ENCODE results near the gene SP3.
A peak's percentile ranks its signal among the peaks of the same experiment; 100 is the strongest.

SP3 gene
- total RNA-seq: 42.2 to 166 (median 94.1) reads per million in 18 experiments

DNA sequence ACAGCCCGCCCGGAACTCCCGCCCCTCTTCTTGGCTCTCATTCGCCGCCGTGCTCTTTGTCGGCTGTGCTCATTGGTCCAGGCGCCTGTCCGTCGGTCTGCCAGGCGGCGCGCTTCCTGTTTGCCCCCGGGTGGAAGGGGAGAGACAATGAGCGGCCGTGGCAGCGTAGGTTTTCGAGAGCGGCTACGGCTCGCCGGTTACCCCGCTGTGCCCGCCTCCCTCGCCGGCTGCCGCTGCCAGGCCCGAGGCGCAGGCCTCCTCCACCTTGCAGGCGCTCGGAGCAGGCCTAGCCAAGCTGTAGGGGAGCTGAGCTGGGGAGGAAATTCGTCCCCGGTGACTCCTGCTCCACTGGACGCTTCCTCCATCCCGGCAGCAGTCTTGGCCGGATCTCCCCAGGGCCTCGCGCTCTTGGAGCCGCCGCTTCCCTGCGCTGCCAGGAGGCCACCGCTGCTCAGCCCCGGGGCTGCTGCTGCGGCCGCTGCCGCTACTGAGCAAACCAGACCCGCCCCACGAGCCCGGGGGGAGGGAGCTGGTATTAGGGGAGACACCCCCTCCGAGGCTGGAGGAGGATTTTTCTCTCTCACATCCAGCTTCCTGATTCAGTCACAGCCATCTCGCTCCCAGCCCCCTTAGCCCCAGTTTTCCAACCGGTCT is at the start of gene SP3:
SP3 (minus strand) TSS at position 2 of the 654 bp plus-strand sequence. CDS start 202 bp downstream, outside the sequence.
- peak; percentile 97 to 98 for DNase-seq

DNA sequence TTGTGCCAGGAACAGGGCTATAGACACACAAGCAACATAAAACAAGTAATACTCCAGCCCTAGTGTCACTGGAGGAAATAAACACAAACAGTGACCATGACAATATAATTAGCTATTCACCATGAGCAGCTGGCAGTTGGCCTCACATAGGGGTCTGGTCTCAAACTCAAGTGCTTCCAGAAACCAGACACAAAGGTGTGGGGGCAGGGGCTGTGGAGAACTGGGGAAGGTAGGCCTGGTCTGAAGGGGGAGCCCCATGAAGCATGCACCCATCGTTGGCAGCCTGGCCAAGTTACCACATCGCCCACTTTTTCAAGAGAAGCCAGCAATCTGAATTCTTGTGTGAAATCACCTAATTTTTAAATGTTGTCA is 49.5 kb upstream of the SP3 start:
- DNase-seq: no peak

DNA sequence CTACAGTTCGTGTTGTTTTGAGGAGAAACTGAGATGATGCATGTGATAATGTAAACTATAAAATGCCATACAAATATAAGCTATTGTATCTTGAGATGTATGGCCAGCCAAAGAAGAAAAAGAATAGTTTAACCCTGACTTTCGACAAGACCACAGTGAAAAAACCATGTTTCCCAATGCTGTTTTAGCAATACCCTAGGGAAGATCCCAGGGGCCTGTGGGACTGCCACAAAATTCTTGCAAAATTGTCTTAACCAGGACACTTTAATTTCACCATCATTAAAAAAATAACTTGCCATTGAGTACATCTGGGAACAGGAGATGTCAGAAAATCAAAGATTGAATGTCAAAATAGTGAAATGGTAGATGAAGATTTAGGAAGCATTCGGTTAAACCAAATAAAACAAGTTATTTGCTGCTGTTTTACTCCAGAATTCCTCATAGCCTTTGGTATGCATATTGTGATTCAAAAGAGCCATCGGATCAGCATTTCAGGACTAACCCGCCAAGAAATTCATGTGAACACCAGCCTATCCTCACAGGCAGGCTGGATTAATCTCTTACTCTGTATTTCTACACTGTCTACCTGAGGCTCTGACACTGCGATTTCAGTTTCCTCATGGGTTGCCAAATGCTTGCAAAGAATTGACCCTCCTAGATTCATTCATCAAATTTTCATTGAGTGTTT is 49.0 kb upstream of the SP3 start:
- no peak for DNase-seq

DNA sequence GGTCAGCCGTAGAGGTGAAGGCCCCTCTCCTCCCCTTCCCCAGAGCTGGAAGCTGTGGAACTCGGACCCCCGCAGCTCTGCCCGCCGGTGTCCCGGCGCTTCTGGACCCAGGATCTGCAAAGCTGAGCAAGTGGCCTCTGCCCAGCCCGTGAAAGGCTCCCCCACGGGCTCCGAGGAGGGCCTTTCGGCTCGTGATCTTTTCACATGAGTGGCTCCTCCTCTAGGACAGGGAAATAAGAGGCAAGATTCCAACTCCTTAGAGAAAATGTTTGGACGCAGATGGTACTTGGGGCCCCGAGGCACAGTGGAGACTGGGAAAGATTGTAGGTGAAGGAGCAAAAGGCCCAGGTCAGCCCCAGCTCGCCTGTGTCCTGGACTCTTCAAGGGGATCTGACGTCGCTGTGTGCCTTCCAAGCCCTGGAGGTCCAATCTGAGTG is 48.2 kb upstream of the SP3 start:
- no peak for DNase-seq

DNA sequence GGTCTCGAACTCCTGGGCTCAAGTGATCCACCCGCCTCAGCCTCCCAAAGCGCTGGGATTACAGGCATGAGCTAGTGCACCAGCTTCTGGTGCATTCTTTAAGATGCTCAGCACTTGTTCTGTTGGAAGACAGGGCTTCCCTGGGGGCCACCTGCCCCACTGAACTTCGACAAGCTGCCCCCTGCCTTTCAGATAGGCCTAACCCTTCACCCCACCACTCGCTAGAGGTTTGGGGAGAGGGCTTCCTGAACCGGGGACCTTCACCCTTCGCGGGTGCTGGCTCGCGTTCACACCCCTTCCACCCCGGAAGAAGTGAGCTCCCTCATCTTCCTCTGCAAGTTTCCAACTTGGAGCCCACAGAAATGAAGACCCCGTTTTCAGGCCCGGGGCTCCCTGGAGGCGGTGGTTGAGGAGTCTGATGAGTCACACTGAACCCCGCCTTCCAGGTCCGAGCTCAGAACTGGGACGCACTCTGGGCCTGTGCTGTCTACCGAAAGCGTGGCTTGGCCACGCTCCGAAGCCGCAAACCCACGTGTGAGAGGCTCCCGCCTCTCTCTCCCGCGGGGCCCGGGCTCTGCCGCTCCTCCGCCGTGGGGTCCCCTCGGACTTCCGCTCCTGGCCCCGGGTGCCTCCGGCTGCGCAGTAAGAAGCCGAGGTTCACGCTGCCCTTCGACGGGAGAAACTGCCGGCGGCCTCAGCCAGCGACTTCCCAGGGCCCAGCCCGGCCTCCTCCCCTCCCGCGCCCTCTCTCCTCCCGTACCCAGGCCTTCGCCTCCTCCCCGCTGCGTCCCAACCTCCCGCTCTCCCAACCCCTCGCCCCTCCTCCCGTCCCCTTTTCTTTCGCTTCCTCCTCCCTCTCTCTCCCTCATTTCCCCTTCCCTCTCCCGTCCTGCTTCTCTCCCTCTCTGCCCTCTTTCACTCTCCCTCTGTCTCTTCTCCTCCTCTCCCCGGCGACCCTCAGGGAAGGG is 47.5 kb upstream of the SP3 start:
- peak; percentile 31 to 46 for DNase-seq

DNA sequence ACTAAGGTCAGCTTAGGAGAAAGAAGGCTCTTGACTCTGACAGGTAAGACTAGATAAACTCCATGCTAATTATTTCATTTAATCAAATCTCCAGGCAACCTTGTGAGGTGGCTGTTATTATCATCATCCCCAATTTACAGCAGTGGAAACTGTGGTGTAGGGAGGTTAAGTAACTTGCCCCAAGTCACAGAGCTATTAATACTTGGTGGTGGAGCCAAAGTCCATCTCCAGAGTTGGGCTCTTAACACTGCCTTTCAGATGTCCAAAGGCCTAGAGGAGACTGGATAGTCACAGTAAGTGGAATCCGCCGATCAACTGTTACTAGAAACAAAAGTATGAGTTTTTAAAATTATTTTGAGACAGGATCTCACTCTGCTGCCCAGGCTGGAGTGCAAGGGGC is 46.6 kb upstream of the SP3 start:
- no peak for DNase-seq

DNA sequence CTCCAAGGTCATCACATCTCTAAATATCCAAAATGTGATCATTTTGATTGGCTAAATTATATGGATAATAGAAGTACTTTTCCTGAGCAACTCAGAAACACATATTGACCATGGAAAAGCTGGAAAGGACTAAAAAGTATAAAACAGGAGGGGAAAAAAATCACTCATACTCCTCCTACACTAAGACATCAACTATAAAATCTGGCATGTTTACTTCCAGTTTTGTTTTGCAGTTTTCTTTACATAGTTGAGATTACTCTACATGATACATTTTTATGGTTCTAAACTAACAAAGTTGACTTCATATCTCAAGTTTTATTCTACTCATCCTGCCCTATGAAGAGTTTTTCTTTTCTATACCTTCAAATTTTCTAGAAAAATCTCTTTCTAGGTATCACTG is 46.0 kb upstream of the SP3 start:
- no peak for DNase-seq

DNA sequence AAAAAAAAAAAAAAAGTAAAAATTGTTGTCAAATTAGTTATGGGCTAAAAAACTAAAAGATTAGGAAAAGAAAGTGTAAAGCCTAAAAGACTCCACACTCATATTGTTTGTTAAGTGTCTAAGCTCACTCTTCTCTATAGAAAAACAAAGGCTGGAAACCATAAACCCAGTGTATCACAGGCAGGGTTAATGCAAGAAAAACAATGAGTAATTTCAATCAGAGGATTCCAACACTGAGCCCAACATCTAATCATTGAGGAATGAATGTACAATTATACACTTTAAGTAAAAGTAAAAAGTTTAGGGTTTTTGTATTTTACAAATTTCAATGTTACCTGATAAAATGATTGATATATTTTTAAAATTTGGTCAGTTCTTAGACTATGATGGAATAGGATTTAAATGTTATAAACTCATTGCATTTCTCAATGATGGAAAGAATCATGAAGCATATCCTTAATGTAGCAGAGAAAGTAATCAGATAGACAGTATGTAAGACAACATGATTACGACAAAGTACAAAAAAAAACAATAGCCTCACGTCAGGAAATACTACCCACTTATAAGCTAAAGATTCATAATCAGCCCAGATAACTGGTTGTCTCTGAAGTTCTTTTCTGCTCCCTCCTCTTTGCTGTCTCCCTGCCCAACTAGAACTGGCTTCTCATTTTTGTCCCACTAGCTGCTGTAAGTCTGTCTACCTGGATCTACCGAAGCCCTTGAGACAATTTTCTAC is 44.5 kb upstream of the SP3 start:
- no peak for DNase-seq

DNA sequence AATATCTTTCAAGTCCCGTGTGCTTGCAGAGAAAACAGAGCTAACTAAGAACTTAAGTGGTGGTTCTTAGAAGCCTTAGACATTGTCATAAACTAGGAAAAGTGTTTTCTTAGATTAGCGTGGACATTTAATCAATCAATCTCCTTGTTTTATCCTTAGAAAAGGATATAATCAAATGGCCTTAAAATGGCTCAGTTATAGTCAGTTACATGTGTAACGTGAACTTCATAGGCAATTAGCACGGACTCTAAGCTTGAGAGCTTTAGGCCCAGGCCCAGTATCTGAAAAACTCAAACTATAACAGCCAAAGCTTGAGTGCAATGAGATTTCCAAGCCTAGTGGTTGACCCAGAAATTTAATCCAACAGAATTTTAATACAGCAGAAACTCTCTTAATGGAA is 43.5 kb upstream of the SP3 start:
- no peak for DNase-seq

DNA sequence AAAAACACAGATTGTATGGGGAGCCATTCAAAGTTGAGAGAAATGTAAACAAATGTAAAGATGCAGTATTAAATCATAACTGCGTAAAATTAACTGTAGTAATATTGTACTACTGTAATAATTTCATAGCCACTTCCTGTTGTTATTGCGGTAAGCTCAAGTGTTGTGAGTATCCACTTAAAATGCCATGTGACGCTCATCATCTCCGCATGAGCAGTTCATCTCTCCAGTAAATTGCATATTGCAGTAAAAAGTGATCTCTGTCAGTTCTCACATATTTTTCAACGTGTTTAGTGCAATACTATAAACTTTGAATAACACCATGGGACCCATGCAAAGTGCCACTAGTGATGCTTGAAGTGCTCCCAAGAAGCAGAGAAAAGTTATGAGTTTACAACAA is 41.8 kb upstream of the SP3 start:
- DNase-seq: peak; percentile 67 to 71

DNA sequence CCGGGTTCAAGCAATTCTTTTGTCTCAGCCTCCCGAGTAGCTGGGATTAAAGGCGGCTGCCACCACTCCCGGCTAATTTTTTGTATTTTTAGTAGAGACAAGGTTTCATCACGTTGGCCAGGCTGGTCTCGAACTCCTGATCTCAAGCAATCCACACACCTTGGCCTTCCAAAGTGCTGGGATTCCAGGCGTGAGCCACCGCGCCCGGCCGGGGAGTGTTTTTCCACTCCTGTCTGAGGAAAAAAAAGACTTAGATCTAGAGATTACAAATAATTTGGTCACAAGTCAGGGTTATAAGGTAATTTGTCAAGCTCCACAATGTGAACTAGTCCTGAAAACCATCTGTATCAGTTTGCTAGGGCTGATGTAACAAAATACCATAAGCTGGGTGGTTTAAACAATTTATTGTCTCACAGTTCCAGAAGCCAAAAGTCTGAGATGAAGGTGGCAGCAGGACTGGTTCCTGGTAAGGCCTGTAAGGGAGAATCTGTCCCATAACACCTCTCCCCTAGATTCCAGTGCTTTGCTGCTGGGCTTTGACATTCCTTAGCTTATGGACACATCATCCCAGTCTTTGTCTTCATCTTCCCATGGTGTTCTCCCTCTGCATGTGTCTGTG is 40.7 kb upstream of the SP3 start:
- no peak for DNase-seq

DNA sequence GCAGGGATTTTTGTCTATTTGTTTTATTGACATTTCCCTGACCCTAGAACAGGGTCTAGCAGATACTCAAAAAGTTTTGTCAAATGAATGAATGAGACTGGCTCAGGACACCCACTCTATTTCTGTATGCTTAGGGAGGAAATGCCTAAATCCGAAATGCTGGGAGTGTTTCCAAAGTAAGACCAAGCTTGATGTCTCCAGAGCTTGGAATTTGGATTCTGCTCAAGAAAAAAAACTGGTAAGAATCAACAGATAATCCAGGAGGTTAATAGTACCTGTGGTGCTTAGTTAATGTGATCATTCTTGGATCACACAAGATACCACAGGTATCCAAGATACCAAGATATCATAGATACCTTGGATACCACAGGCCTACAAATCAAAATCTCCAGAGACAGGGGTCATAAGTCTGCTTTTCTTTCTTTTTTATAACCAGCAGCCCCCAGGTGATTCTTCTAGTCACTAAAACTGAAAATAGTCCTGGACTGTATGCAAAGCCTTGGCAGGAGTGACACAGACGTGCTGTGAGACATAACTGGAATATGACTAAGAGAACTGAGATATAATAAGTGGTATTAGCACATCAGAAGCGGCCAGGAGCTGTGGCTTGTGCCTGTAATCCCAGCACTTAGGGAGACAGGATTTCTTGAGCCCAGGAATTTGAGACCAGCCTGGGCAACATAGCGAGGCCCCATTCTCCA is 39.9 kb upstream of the SP3 start:
- no peak for DNase-seq

DNA sequence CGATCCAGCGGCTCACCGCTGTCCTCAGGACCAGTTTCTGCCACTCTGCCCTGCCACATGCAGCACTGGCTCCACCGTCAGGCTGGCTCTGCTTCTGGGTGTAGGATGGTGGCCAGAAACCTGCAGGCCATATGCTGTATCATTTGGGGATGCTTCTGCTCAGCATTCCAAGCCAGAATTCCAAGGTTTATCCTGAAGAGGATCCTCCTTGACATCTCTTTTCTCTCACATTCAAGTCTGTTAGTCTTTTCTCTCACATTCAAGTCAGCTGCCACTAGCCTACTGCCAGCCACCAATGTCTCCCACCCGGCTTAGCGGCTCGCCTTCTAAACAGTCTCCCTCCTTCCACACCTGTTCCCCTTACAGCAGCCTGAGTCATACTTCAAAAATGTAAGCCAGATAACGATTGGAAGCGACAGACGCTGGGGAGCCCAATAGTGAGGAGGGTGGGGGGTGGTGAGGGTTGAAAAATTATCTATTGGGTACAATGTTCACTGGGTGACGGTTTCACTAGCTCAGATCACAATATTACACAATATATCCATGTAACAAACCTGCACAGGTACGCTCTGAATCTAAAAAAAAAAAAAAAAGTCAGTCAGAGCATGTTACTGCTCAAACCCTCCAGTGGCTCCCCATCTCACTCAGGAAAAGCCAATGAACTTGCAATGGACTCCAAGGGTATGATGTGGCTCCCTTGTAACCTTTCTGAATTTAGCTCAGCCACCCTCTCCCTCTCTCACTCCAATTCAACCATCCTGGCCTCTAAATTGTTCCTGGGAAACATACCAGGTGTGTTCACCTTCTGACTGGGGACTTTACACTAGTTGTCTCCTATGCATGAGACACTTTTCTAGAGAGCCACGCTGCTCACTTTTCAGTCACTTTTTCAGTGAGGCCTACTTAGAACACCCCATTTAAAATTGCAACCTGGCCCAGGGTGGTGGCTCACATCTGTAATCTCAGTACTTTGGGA is 38.8 kb upstream of the SP3 start:
- no peak for DNase-seq

DNA sequence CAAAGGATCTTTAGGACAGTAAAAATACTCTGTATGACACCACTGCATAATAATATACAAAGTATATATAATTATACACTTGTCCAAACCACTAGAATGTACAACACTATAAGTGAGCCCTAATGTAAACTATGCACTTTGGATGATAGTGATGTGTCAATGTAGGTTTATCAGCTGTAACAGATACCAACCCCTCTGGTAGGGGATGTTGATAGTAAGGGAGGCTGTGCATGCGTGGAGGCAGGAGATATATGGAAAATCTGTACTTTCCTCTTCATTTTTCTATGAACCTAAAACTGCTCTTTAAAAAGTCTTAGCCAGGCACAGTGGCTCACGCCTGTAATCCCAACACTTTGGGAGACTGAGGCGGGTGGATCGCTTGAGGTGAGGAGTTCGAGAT is 37.5 kb upstream of the SP3 start:
- DNase-seq: no peak

DNA sequence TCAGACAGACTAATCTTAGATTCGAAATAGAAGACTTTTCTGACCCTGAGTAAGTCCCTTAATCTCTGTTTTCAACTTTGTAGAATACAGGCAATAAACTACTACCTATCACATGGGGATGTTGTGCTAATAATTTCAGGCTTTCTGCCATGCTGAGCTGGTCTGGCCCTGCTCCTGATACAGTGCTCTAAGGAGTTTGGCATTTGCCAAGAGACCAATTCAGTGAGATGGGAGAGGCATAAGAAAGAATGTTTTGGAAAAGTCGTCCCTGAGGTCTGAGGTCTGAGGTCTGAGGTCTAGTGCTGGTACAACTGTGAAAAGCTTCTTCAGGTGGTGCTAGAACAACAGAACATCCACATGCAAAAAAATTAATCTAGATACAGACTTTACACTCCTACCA is 35.9 kb upstream of the SP3 start:
- no peak for DNase-seq

DNA sequence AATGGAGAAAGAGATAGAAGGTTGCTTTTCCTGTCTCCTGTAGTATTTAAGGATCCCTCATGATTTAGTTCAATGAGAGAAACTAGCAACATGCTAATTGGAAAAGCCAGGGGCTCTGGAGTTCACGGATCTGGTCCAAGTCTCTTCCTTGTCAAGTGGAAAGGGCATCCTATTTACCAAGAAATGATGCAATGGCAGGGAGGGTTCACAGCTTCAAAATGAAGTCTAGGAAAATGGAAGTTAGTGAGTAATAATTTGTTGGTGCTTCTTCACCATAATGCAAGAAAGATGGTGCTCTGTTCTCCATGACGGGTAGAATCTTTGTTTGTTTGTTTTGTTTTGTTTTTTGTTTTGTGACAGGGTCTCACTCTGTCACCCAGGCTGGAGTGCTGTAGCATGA is 34.6 kb upstream of the SP3 start:
- no peak for DNase-seq

DNA sequence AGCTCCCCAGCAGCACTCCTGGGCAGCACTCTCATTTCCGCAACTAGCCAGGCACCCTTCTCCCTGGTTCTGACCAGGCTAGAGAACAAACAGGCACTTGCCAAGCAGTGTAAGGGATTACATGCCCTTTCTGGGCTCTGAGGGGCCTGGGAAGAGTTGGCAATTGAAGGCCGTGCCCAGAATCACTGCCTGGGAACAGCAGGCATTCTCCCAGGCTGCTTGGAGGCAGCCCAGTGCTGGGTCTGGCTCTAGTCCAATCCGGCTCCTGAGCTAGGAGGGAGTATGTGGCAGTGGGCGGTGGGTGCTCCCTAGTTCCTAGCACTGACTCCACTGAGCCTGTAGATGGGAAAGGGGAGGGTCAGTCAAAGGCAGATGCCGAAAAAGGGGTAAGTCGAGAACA is 34.1 kb upstream of the SP3 start:
- DNase-seq: no peak

DNA sequence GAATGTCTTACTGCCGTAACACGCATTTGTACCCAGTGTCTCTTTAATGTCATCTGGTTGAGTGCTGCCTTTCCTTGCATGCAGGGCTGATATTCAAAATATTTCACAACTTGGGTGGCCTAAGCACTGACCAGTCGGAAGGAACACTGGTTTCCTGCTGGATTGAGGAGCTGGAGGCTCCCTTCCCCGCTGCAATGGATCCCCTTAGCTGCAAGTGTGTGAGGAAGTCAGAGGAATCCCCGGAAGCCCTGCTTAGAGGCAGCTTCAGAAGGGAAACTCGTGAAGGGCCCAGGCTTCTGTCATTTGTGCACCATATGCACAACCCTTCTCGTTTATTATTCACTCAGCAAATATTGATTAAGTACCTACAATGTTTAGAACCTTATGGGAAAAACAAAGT is 33.2 kb upstream of the SP3 start:
- DNase-seq: peak; percentile 44 to 59

DNA sequence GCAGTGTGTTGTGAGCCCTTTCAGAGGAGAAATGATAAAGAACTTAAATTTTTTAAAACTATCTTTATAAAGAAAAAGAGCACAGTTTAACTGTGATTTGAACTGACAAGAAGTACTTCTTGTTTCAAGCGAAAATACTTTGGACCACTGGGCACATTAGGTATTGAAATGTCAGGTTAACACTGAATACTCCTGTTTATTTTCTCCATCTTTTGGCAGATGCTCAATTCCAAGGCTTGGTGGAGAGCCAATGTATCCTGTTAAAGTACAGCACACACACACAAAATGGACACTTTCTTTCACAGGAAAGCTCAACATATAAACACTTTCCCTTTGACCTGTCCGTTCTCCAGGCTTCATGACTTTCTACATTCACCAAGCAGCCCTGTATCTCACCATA is 32.6 kb upstream of the SP3 start:
- peak in 1 of 2 donors; percentile 11 for DNase-seq

DNA sequence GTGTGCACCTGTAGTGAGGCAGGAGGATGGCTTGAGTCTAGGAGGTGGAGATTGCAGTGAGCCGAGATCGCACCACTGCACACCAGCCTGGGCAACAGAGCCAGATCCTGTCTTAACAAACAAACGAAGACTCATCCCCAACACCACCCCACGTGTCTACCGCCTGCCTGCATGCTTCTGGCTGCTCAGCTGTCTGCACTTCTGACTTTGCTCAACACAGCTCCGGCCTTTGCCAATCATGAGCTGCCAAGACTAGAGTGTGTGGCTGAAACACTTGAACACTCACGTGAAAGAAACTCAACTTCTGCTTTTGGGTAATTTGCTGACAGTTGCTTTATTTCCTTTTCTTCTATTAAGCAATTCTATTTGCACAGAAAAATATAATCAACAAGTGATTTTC is 32.1 kb upstream of the SP3 start:
- DNase-seq: peak; percentile 97 to 98
